Activated effector memory CD4-positive, alpha-beta T cell treated with anti-CD3 and anti-CD28 coated beads, Interleukin-2, amount 50 U/mL, for 16 hours (primary cell): Measurements from ENCODE around the gene MSRB3.
"Not testable (repeated sequence)": the region's sequence is repeated elsewhere in the genome, so short reads cannot be mapped to it uniquely, and the experiment has no call there.

Experiments
- DNase-seq: peaks from one replicate; pipeline ENCODE4 v3.0.0-alpha.2; 2020

MSRB3 gene

GRCh38 chr12:65407388-65408149 is 129.1 kb downstream of the MSRB3 start:
- no peak for DNase-seq

GRCh38 chr12:65408441-65408840 is 130.0 kb downstream of the MSRB3 start:
- DNase-seq, result no peak

GRCh38 chr12:65409726-65410125 is 131.2 kb downstream of the MSRB3 start:
- DNase-seq, result no peak

- DNase-seq, result no peak
Measured at GRCh38 chr12:65411171-65411570, 132.7 kb downstream of the MSRB3 start.

GRCh38 chr12:65414526-65414925 is 136.0 kb downstream of the MSRB3 start:
- DNase-seq, result no peak

GRCh38 chr12:65415826-65416225 is 137.3 kb downstream of the MSRB3 start:
- no peak for DNase-seq

- DNase-seq, result no peak
Measured at GRCh38 chr12:65419284-65420072, 141.0 kb downstream of the MSRB3 start.

- DNase-seq, result no peak
Measured at GRCh38 chr12:65420941-65421340, 142.5 kb downstream of the MSRB3 start.

- no peak for DNase-seq
Measured at GRCh38 chr12:65427646-65428045, 149.2 kb downstream of the MSRB3 start.

GRCh38 chr12:65430006-65430405 is 151.5 kb downstream of the MSRB3 start:
- no peak for DNase-seq

GRCh38 chr12:65430571-65431306 is 152.3 kb downstream of the MSRB3 start:
- DNase-seq, result no peak

- no peak for DNase-seq
Measured at GRCh38 chr12:65432114-65432513, 153.6 kb downstream of the MSRB3 start.

GRCh38 chr12:65432651-65433050 is 154.2 kb downstream of the MSRB3 start:
- no peak for DNase-seq

- no peak for DNase-seq
Measured at GRCh38 chr12:65434737-65435136, 156.3 kb downstream of the MSRB3 start.

- DNase-seq, result no peak
Measured at GRCh38 chr12:65443038-65443437, 164.6 kb downstream of the MSRB3 start.

GRCh38 chr12:65444996-65445395 is 166.5 kb downstream of the MSRB3 start:
- no peak for DNase-seq

- DNase-seq, result no peak
Measured at GRCh38 chr12:65446901-65447300, 168.4 kb downstream of the MSRB3 start.

- no peak for DNase-seq
Measured at GRCh38 chr12:65449400-65449799, 170.9 kb downstream of the MSRB3 start.

GRCh38 chr12:65450625-65451024 is 172.1 kb downstream of the MSRB3 start:
- DNase-seq, result no peak

GRCh38 chr12:65454115-65454787 is 175.8 kb downstream of the MSRB3 start:
- no peak for DNase-seq

- not testable (repeated sequence) for DNase-seq
Measured at GRCh38 chr12:65457341-65457740, 178.9 kb downstream of the MSRB3 start.

GRCh38 chr12:65458718-65459117 is 180.2 kb downstream of the MSRB3 start:
- DNase-seq, result no peak

- no peak for DNase-seq
Measured at GRCh38 chr12:65459545-65459944, 181.1 kb downstream of the MSRB3 start.
